GM19438 (cell line): ENCODE data around the gene CACNG1.

Experiments used
- ATAC-seq: cut with Tn5 transposase; IDR thresholded peaks from one replicate; pipeline ENCODE4 v1.9.1; 2021; ENCODE audit warnings: low read depth; ENCODE audit not compliant: unreplicated experiment

CACNG1 gene

DNA sequence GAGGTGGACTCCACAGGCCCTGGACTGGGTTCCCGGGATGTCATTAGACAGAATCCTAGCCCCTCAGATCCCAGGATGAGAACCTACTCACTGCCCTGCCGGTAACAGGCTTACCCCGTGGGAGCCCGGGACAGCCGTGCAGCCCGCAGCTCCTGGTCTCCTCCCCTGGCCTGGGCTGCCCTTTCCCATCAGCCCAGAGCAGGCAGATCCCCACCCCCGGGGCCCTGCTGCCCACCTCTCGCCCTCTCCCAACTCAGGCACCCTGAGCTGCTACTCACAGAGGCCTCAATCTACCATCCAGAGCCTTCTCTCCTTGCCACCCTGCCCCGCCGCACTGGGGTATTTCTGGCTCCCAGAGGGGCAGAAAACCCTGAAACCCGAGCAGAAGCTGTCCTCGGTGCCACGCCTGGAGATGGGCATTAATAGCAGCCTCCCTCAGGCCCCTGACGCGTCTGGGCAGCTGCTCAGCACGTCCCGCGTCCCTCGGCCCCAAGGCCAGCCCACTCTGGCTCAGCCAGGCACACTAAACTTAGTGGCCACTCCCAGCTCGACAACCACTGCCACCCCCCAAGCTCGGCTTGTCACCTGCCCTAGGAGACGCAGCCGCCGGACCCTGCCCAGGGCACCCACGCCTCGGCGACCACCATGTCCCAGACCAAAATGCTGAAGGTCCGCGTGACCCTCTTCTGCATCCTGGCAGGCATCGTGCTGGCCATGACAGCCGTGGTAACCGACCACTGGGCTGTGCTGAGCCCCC lies at the start of gene CACNG1:
TSS of gene CACNG1 (plus strand) at position 539 of the 757 bp plus-strand sequence. CDS start at position 646, 107 bp downstream.
- ATAC-seq: no peak

DNA sequence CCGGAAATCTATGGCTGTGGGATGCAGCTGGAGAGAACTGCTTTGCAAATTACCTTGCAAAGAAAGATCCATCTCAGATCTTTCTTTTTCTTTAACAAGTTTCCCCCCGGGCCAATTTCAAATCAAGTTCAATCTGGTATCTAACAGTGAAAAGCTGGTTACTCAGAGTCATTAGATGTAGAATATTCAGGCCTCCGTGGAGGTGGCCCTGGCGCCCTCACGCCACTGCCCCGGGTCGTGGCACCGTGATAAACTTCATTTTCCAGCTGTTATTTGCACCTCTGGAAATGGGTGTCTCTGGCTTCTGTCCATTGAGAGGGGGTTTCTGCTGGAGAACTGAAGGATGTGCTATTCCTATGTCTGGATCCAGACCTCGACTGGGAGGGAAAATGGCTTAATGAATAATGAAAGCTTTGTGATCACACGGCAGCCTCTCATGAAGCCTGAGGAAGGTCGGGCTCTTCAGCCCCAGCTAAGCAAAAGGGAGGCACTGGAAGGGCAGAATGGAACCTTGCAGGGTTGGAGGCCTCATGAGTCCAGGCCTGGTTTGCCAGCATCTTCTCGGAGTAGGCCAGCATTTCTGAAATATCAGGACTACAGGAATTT lies 49.3 kb upstream of the CACNG1 start:
- ATAC-seq: no peak

GRCh38 chr17:66995944-66996343 lies 48.4 kb upstream of the CACNG1 start:
- no peak for ATAC-seq

DNA sequence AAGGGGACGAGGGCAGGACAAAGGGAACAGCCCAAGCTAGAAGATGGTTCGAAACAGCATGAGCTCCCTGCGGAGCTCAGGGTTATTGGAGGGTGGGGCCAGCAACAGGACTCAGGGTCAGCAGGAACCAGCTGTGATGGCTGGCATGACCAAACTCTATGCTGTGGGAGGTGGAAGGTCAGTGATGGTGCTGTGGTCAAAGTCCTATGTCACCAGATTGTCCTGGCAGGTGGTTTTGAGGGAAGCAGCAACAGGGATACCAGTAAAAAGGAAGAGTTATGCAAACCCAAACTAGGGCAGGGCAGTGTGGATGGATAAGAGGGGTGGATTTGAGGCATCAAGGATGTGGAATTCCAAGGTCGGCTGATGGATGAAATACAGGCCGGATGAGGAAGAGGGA lies 47.4 kb upstream of the CACNG1 start:
- ATAC-seq: no peak

DNA sequence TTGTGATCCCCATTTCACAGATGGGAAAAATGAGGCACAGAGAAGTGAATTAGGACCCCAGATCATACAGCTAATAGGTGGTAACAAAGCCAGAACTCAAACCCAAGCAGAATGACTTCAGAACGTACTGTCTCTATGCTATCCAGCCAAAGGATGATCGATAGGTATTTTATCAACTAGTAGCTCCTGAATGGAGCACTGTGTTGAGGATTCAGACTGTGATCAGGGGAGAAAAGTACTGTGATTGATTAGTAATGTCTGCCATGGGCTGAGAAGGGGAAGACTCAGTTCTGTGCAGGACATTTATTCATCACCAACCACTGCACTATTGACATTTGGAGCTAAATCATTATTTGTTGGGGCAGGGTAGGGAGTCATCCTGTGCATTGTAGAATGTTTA lies 41.1 kb upstream of the CACNG1 start:
- no peak for ATAC-seq

DNA sequence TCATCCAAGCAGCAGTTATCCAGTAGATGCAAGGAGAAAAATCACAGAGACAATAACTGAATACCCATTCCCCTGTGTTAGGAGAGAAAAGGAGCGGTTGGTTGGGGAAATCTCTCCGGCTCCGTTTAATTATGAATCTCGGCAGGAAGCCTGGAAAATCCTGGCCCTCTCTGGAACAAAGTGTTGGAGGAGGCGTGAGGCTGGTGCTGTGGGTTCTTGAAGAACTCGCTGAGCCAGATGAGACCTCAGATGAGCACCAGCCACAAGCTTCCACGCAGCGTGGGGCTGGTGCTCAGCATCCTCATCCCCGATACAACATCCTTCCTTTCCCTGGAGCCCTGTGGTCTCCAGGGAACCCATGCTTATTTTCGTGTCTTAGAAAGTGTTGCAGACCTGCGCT lies 40.2 kb upstream of the CACNG1 start:
- no peak for ATAC-seq

DNA sequence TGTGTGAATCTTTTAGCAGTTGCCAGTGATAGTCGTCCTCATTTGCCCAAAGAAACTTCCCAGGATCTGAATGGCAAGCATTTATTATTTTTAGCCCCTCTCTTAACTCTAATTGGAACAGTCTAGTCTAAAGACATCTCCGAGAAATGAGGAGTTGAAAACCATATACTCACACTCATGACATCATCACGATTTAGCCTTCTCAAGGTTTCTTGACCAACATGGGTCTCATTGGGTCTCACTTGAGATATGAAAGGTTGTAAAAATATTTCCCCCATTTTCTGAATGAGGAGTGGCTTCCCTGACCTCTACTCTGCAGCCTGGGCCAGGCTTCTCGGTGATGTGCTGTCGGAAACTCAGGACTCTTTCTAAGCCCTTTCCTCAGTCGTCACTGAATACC lies 37.1 kb upstream of the CACNG1 start:
- no peak for ATAC-seq

DNA sequence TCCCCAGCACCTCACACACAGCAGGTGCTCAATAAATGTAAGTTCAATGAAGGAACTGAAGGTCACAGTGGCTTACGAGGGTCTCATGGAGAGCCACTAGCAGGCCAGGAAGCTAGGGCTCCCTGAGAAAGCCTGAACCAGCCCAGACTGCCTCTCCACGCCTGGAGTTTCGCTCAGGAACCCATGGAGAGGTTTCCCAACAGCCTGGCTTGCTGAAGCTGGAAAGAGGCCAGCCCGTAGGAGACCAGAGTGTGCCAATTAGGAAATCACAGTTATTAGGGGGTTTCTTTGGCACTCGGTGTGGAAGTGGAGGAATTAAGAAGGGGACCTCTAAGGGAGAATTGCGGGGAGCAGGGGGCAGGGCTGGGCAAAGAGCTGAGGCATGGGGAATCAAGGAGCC lies 36.3 kb upstream of the CACNG1 start:
- no peak for ATAC-seq

DNA sequence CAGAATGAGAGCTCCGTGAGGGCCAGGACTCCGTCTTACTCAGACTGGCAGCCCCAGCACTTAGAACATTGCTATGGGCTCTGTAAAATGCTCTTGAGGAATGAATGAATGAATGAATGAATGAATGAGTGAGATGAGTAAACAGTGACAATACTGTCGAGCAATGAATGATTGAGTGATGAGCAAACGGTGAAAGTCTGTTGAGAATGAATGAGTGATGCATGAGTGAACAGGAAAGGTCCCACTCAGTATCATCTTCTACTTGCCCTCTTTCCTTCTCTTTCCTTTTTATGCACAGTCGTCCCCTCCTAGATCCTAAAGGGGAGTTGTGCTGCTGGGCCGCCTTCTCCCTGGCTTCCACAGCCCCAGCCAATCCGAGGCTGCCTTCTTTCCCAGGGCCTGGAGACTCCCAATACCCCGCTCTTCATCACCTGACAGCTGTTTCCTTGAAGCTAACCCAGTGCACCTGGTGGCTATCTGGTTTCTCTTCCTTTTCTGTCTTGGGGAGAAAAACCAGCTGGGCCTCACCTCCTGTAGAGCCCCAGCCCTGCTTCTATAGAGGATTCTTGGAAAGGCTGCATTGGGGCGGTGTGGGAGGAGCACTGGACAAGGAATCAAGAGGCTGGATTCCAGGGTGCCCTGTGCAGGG lies 32.7 kb upstream of the CACNG1 start:
- ATAC-seq: no peak

- ATAC-seq: no peak
Observed at GRCh38 chr17:67013891-67014290, 30.5 kb upstream of the CACNG1 start.

GRCh38 chr17:67015001-67015400 lies 29.4 kb upstream of the CACNG1 start:
- ATAC-seq: no peak

DNA sequence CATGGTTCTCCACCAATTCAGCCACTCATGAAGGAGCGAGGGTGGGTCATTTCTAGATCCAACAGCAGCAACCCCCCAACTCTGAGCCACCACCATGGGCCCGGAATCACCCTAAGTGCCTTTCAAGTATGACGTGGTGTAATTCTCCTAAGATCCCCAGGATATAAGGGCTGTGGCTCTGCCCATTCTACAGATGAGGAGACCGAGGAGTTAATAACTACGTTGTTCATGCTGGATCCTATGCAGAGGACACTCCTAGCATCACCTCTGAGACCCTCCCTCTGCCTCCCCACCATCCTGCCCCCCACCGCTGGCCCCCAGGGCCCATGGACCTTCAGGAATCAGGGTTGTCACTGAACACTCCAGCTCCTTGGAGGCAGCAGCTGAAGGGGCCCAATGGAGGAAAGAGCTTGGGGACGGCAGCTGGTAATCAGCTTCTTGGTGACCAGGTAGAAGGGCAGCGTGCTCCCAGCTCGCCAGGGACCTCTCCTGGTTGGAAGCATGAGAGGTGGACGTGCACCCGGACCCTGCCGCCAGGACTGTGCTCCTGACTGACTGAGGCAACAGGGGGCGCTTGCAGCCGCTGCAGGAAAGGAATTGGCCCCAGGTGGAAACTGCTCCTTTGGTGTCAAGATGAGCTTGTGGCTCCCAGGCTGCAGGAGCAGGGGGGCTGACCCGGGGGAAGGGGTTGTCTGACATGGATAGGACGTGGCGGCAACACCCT lies 28.2 kb upstream of the CACNG1 start:
- ATAC-seq: no peak

- no peak for ATAC-seq
Observed at GRCh38 chr17:67017910-67018309, 26.4 kb upstream of the CACNG1 start.

- no peak for ATAC-seq
Observed at GRCh38 chr17:67018471-67019434, 25.6 kb upstream of the CACNG1 start.

DNA sequence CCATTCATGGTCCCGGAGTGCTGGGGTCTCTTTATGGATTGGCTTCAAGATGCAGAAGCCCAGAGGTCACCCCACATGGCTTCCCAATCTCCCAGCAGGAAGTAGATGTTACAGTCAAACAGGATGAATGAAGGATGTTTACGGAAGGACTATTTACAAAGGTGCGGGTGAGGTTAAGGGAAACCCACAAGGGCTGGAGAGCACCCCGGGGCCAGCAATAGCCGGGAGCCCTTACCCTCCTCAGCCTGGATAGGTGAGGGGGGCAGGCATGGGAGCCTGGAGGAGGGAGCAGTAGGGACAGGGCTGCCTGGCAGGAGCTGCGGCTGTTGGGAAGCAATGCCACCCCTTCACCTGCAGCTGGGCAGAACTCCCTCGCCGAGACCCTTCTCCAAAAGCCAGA lies 24.5 kb upstream of the CACNG1 start:
- no peak for ATAC-seq

GRCh38 chr17:67020293-67020766 lies 24.0 kb upstream of the CACNG1 start:
- ATAC-seq: no peak

DNA sequence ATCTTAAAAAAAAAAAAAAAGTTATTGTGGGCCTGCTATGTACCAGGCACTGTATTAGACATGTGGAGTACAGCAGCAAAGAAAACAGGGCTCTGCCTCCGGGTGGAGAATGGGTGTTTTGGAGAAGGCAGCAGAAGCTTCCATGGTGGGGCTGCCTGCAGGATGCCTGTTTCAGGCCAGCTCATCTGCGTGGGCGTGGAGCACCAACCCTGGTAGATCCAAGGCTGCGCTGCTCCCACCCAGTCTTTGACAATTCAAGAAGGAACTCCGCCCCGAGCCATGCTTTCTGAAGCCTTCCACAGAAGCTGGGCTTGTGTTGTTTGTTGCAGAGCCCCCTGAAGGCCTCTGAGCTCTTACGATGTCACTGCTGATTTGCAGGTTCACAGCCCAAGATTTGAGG lies 23.2 kb upstream of the CACNG1 start:
- ATAC-seq: no peak

DNA sequence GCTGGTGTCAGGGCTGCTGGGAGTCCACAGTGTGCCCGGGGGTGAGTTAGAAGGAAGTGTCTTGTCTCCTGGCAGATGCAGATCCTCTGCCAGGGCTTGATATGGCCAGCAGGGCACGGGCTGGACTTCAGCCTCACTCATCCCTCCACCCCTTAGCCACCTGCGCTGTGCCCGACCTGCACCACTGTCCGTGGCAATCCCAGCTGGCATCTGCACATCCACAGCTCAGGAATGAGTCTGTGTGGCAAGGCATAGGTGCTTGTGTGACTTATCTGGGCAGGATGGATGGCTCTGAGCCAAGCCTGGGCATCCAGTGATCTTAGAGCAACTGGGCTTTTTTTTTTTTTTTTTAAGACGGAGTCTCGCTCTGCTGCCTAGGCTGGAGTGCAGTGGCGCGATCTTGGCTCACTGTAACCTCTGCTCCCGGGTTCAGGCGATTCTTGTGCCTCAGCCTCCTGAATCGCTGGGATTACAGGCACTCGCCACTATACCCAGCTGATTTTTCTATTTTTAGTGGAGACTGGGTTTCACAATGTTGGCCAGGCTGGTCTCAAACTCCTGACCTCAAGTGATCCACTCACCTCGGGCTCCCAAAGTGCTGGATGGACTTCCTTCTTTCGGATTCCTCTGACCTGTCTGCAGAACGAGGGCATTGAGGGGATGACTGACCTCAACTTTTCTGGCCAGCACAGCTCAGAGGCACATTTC lies 22.5 kb upstream of the CACNG1 start:
- ATAC-seq: no peak

- ATAC-seq: no peak
Observed at GRCh38 chr17:67022451-67022810, 21.9 kb upstream of the CACNG1 start.
